Lower leg skin (tissue), 4 donors: ENCODE results near the gene RHBDL3. TPM values are rescaled to one million over a fixed set of nuclear protein-coding genes. Genes with fewer than 3 reads are reported as not detected.

Experiments
- DNase-seq, 2 donors: peaks; one replicate each; pipeline ENCODE4 v3.0.0-alpha.2; 2019; ENCODE audit warnings: low spot score in 2 of 2
- H3K4me3 ChIP-seq: fragments of 200-600 bp; sonication (generic); 2 replicates; pipeline ENCODE4 v1.5.1; 2017; ENCODE audit warnings: mild to moderate bottlenecking, low read depth; ENCODE audit not compliant: poor library complexity, severe bottlenecking
- POLR2A ChIP-seq, 2 donors: fragments of 450-650 bp; IDR thresholded peaks; one replicate each; pipeline ENCODE4 v1.6.1; 2016 to 2017; ENCODE audit warnings: antibody characterized with exemption in 2 of 2, mild to moderate bottlenecking in 1 of 2, moderate library complexity in 1 of 2
- WGBS, 2 donors: methylation state at CpG; one replicate each; pipeline ENCODE4 v1.1.5; 2018; 5-methylcytosine and 5-hydroxymethylcytosine counted together
- intact Hi-C: fragments of 100-400 bp; cut with DNase I; formaldehyde crosslinking; loops from one replicate; pipeline ENCODE4 v1.15.0; 2023; ENCODE audit warnings: low total_unique reads
- total RNA-seq, 4 donors: library from RNA; depleted of rRNA; stranded (reverse); fragments of >200 nt; gene quantifications; one replicate each; pipeline ENCODE4 v1.1.0, GENCODE V29; 2016
- TF ChIP-seq, protein P1 (sequence below), 3 donors: fragments of 450-650 bp; IDR thresholded peaks; one replicate each; pipeline ENCODE4 v1.5.1; 2016; ENCODE audit warnings: antibody characterized with exemption in 3 of 3, mild to moderate bottlenecking in 3 of 3, moderate library complexity in 2 of 3

RHBDL3 gene
- total RNA-seq, 4 donors from 2014 or later, result 0.12 to 0.71 (median 0.55) TPM; not detected in 1

DNA sequence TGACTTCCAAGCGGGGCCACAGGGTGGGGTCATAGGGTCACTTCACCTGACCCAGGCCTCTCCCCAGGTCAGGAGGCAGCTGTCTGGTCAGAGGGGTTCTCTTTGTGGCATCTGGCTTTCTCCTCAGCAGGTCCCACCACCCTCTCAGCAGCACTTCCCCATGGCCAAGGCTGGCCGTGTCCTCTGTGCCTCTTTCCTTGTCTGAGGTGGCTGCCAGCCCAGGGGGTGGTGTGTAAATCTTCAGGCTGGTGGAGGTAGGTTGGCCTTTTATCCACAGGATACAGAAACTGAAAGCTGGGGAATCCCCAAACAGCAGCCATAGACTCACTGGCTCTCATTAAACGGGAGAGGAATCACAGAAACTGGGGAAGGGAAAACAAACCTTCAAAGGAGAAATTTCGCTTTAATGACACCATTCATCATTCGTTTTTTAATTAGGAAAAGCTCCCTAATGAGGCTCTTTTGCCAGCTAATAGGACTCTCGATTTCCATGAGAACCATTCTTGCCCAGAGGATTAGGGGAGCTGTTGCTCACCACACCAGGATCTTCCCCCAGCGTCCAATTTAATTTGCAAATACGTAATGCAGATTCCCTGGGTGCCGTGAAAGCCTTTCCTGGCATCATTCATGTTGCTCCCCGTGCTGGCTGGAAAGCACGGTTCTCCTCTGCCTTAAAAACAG, 58.3 kb downstream of the RHBDL3 start:
- intact Hi-C loops, result no loop called here
- no peak for DNase-seq
- TF ChIP-seq POLR2A (IDR thresholded peaks at IDR 0.05), result no peak
- TF ChIP-seq, protein P1, sequence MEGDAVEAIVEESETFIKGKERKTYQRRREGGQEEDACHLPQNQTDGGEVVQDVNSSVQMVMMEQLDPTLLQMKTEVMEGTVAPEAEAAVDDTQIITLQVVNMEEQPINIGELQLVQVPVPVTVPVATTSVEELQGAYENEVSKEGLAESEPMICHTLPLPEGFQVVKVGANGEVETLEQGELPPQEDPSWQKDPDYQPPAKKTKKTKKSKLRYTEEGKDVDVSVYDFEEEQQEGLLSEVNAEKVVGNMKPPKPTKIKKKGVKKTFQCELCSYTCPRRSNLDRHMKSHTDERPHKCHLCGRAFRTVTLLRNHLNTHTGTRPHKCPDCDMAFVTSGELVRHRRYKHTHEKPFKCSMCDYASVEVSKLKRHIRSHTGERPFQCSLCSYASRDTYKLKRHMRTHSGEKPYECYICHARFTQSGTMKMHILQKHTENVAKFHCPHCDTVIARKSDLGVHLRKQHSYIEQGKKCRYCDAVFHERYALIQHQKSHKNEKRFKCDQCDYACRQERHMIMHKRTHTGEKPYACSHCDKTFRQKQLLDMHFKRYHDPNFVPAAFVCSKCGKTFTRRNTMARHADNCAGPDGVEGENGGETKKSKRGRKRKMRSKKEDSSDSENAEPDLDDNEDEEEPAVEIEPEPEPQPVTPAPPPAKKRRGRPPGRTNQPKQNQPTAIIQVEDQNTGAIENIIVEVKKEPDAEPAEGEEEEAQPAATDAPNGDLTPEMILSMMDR (IDR thresholded peaks at IDR 0.05), result no peak
- WGBS, 2 donors, result 23 to 26% methylated on average over 11 of the region's 11 CpGs
- H3K4me3 ChIP-seq, result no peak overlapping the region

DNA sequence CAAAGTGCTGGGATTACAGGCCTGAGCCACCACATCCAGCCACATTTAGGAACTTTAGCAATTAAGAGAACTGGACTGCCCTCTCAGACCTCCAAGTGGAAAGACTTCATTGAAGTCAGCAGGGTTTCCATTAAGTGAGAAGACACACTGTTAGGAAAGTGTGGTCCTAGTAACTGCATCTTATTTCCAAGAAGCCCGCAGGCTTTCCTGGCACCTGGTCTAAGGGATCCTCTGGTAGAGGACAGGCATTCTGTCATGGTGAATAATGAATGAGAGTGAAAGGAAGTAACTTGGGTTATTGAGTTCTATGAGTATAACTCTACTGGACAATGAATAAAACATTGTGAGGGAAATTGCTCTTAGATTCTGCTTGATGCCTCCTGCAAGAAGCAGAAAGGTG, 62.3 kb downstream of the RHBDL3 start:
- no peak for DNase-seq
- no peak overlapping the region for H3K4me3 ChIP-seq
- 92 to 100% methylated on average over 1 of the region's 1 CpG for WGBS, 2 donors
- intact Hi-C loops, result no loop called here
- TF ChIP-seq, protein P1 (IDR thresholded peaks at IDR 0.05), result no peak
- no peak for TF ChIP-seq POLR2A (IDR thresholded peaks at IDR 0.05)

DNA sequence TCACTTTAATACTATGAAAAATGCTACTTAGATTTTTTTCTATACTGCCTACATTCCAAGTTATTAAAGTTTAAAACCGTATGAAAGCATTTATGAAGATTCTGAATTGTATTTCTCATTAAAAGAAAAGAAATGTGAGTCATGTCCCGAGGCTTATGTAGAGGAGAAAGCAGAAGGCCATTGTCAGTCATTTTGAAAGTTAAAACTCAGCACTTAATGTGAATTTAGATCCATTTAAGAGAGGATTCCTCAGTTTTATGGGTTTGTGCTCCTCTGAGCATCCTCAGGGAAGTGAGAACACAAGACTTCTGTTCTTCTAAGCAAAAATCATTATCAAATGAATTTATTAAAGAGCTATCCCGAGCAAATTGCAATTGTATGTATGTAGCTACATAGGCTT, 64.5 kb downstream of the RHBDL3 start:
- intact Hi-C loops, result no loop called here
- TF ChIP-seq POLR2A (IDR thresholded peaks at IDR 0.05), result no peak
- TF ChIP-seq, protein P1 (IDR thresholded peaks at IDR 0.05), result no peak
- H3K4me3 ChIP-seq, result no peak overlapping the region
- no peak for DNase-seq
- WGBS, 2 donors, result 76 to 82% methylated on average over 3 of the region's 3 CpGs

DNA sequence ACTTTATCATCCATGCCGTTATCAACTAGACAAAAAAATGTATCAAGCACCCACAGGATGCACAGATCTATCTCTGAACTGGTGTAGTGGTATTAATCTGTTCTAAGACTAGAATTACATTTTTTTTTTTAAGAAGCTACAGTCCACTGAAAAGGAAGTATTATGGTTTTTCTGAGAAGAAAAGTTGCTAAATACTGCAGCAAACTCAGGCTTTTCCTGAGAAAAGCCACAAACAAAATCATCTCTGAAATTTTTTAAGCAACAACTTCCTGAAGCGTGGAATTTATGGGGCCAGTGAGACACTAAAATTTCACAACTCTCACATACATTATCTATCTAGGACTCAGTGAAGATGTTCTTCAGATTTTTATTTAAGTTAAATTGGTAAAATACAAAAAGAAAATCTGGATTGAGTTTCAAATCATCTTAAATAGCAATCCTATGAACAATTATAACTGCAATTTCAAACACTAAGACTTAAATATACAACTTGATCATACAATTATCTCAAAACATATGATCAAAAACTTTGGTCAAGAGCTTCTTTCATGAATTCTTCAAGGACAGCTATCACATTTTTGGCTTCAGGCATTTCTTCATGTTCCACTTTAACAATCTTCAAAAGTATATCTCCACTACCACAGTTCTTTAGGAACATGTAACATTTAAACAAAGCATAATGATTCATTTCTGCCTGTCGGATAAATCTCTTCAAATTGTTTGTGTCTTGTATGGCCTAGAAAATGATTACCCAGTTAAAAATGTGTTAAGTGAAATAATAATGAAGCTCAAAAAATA, 65.8 kb downstream of the RHBDL3 start:
- TF ChIP-seq, protein P1 (IDR thresholded peaks at IDR 0.05), result no peak
- no peak for TF ChIP-seq POLR2A (IDR thresholded peaks at IDR 0.05)
- H3K4me3 ChIP-seq, result no peak overlapping the region
- 82 to 85% methylated on average over 3 of the region's 3 CpGs for WGBS, 2 donors
- intact Hi-C loops, result no loop called here
- DNase-seq, result no peak

DNA sequence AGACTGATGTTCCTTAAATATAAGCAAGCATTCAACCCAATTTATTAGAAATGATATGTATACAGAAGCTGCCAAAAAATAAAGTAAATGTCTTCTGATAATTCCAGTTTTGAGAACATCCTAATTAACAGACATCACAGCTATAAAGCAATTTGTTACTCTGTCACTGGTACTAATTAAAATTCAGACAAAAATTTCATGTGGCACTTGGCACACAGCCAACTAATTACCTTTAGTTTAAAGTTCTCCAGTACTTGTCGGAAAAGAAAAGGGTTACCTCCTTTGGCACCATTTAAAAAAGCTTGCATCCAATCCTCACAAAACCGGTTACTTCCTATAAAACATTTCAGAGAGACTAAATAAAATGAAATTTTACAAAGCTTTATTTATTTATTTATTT, 67.6 kb downstream of the RHBDL3 start:
- WGBS, 2 donors, result 85 to 86% methylated on average over 2 of the region's 2 CpGs
- H3K4me3 ChIP-seq, result no peak overlapping the region
- intact Hi-C loops, result no loop called here
- TF ChIP-seq POLR2A (IDR thresholded peaks at IDR 0.05), result no peak
- TF ChIP-seq, protein P1 (IDR thresholded peaks at IDR 0.05), result no peak
- DNase-seq, result no peak
